Adrenal gland (tissue), 12 donors: ENCODE results near the gene RBM5. TPM values are rescaled to one million over a fixed set of nuclear protein-coding genes. Genes with fewer than 3 reads are reported as not detected.

Source experiments
- DNase-seq, 7 donors: peaks; one replicate each; pipeline ENCODE4 v3.0.0-alpha.2; 2019 to 2020
- H3K27ac ChIP-seq, 5 donors: fragments of 200-600 bp; sonication (generic) in 4 of 5; 1 replicate in 3 of 5; 2 replicates in 2 of 5; pipeline versions ENCODE4 v1.5.1 to v1.8.0; 2016 to 2020; ENCODE audit warnings: mild to moderate bottlenecking in 1 of 5
- H3K27me3 ChIP-seq: fragments of 200-600 bp; 2 replicates; pipeline ENCODE4 v1.8.0; 2021
- H3K36me3 ChIP-seq, 2 donors: fragments of 200-600 bp; replicated peaks in 1 of 2; 1 replicate in 1 of 2; 2 replicates in 1 of 2; pipeline versions ENCODE4 v1.5.1 to v1.8.0; 2018 to 2022
- H3K4me1 ChIP-seq, 2 donors: fragments of 200-600 bp; replicated peaks in 1 of 2; 1 replicate in 1 of 2; 2 replicates in 1 of 2; pipeline versions ENCODE4 v1.5.1 to v1.8.0; 2018 to 2021
- H3K4me3 ChIP-seq, 4 donors: fragments of 200-600 bp; sonication (generic) in 3 of 4; one replicate each; pipeline ENCODE4 v1.5.1; 2016 to 2018
- H3K9me3 ChIP-seq, 3 donors: fragments of 200-600 bp; sonication (generic) in 1 of 3; replicated peaks in 1 of 3; 1 replicate in 2 of 3; 2 replicates in 1 of 3; pipeline versions ENCODE4 v1.5.1 to v1.8.0; 2016 to 2021
- CTCF ChIP-seq, 6 experiments: fragments of 450-650 bp in 4 of 6; fragments of 200-600 bp in 2 of 6; sonication (generic) in 1 of 6; IDR thresholded peaks; 1 replicate in 5 of 6; 2 replicates in 1 of 6; pipeline versions ENCODE4 v1.5.1 to v1.8.0; 2016 to 2021; ENCODE audit warnings: antibody characterized with exemption in 6 of 6, mild to moderate bottlenecking in 2 of 6, moderate library complexity in 1 of 6
- POLR2A ChIP-seq, 2 donors: fragments of 450-650 bp; IDR thresholded peaks; one replicate each; pipeline ENCODE4 v1.6.1; 2017; ENCODE audit warnings: antibody characterized with exemption in 2 of 2, mild to moderate bottlenecking in 2 of 2, moderate library complexity in 1 of 2
- WGBS, 4 donors: extraction: QIAGEN DNeasy Blood & Tissue Kit in 2 of 4; methylation state at CpG; one replicate each; pipeline versions ENCODE4 v1.1.5 to v1.1.7; 2013 to 2017; 5-methylcytosine and 5-hydroxymethylcytosine counted together
- intact Hi-C, 2 donors: fragments of 100-400 bp; cut with DNase I; formaldehyde crosslinking; loops; one replicate each; pipeline versions ENCODE4 v1.14.1 to v1.15.0; 2022 to 2023
- polyA plus RNA-seq, 3 donors: library from polyadenylated mRNA; stranded (reverse); fragments of 200-250 nt in 2 of 3; fragments of 350-450 nt in 1 of 3; fragmentation: Illumina TruSeq in 1 of 3; extraction: RNeasy Lipid Tissue Mini Kit (QIAGEN cat#74804) in 1 of 3; gene quantifications; one replicate each; pipeline ENCODE4 v1.2.3, GENCODE V29; 2013 to 2014
- total RNA-seq, 9 donors: library from RNA; depleted of rRNA in 4 of 9; stranded (reverse); fragments of >200 nt in 4 of 9; fragments of 120-200 nt in 1 of 9; fragmentation: NEBNext Ultra II Directional in 1 of 9; extraction: Animal tissue kit (Norgen Biotek cat#: 25700) in 1 of 9; gene quantifications; one replicate each; pipeline versions ENCODE4 v1.1.0 to v1.2.4, GENCODE V29; 2013 to 2023
- donor health status: healthy with polysubstance abuse.
- donor health status: Bipolar disorder and iron deficiency.
- donor health status: DM: yes; HTN: yes; CAD: no.
- donor health status: DM: no; HTN: no; CAD: no.
- donor health status: DM: no; HTN: no; CAD: no.
- donor health status: DM: yes; HTN: yes; CAD: no.

The RBM5 gene
- total and polyA plus RNA-seq, 12 donors, result 51.9 to 224 (median 115) TPM

- no peaks in the 10 kb centered on the region for H3K27me3 ChIP-seq
- intact Hi-C loops, result no loop called here
- DNase-seq, result no peak
- peaks cover 14 to 19% of the 10 kb centered on the region in 2 donors for H3K4me1 ChIP-seq
- no peak for TF ChIP-seq POLR2A (IDR thresholded peaks at IDR 0.05)
- no peak for TF ChIP-seq CTCF (IDR thresholded peaks at IDR 0.05)
- H3K36me3 ChIP-seq, result no peaks in the 10 kb centered on the region
- no peaks in the 10 kb centered on the region for H3K9me3 ChIP-seq
- WGBS, 4 donors, result 53 to 71% (median 62%) methylated on average over 5 to 7 of the region's 7 CpGs
- peak overlapping the region in 2 of 5 donors; percentile 44 to 67 for H3K27ac ChIP-seq
- H3K4me3 ChIP-seq, result no peak overlapping the region
Measured at GRCh38 chr3:50164984-50165909, 76.5 kb downstream of the RBM5 start.

GRCh38 chr3:50165910-50166538, 77.3 kb downstream of the RBM5 start:
- Histone ChIP-seq H3K36me3 (no peaks in the 10 kb centered on the region), H3K4me1 (peaks cover 14 to 19% of the 10 kb centered on the region in 2 donors), H3K4me3 (no peak overlapping the region), H3K9me3 (no peaks in the 10 kb centered on the region), H3K27me3 (no peaks in the 10 kb centered on the region), H3K27ac (peak overlapping the region in 2 of 5 donors; percentile 56 to 67)
- intact Hi-C loops, result no loop called here
- DNase-seq, result no peak
- WGBS, 4 donors, result 37 to 62% (median 51%) methylated on average over 11 to 15 of the region's 15 CpGs
- no peak for TF ChIP-seq POLR2A (IDR thresholded peaks at IDR 0.05)
- TF ChIP-seq CTCF (IDR thresholded peaks at IDR 0.05), result no peak

GRCh38 chr3:50166620-50167019, 77.9 kb downstream of the RBM5 start:
- peaks cover 14 to 19% of the 10 kb centered on the region in 2 donors for H3K4me1 ChIP-seq
- 52 to 74% (median 71%) methylated on average over 5 to 6 of the region's 6 CpGs for WGBS, 4 donors
- intact Hi-C loops, result no loop called here
- no peak for TF ChIP-seq CTCF (IDR thresholded peaks at IDR 0.05)
- TF ChIP-seq POLR2A (IDR thresholded peaks at IDR 0.05), result no peak
- no peaks in the 10 kb centered on the region for H3K27me3 ChIP-seq
- H3K4me3 ChIP-seq, result no peak overlapping the region
- H3K9me3 ChIP-seq, result no peaks in the 10 kb centered on the region
- peak overlapping the region in 2 of 5 donors; percentile 56 to 67 for H3K27ac ChIP-seq
- DNase-seq, result no peak
- no peaks in the 10 kb centered on the region for H3K36me3 ChIP-seq

- TF ChIP-seq POLR2A (IDR thresholded peaks at IDR 0.05) (no peak), CTCF (IDR thresholded peaks at IDR 0.05) (no peak)
- 57 to 70% (median 66%) methylated on average over 11 to 16 of the region's 16 CpGs for WGBS, 4 donors
- Histone ChIP-seq H3K27me3 (no peaks in the 10 kb centered on the region), H3K27ac (peak overlapping the region in 2 of 5 donors; percentile 26 to 67), H3K4me1 (peaks cover 14 to 24% of the 10 kb centered on the region in 2 donors), H3K4me3 (no peak overlapping the region), H3K36me3 (no peaks in the 10 kb centered on the region), H3K9me3 (no peaks in the 10 kb centered on the region)
- intact Hi-C loops, result no loop called here
- DNase-seq, result no peak
Measured at GRCh38 chr3:50167069-50167840, 78.5 kb downstream of the RBM5 start.
